K562 treated with DMSO at 1 percent for 24 hours (cell line): ENCODE results near the gene ALPG. TPM values are rescaled to one million over a fixed set of nuclear protein-coding genes. Genes with fewer than 3 reads are reported as not detected.

Experiments
- total RNA-seq: library from RNA; unstranded; fragments of 300-600 nt; gene quantifications from 2 replicates; pipeline ENCODE4 v1.2.3, GENCODE V29; 2022; ENCODE audit warnings: low read depth; ENCODE audit not compliant: insufficient read depth

The ALPG gene
- 0.70 TPM in 1 of 2 replicates, not detected in the other for total RNA-seq

DNA sequence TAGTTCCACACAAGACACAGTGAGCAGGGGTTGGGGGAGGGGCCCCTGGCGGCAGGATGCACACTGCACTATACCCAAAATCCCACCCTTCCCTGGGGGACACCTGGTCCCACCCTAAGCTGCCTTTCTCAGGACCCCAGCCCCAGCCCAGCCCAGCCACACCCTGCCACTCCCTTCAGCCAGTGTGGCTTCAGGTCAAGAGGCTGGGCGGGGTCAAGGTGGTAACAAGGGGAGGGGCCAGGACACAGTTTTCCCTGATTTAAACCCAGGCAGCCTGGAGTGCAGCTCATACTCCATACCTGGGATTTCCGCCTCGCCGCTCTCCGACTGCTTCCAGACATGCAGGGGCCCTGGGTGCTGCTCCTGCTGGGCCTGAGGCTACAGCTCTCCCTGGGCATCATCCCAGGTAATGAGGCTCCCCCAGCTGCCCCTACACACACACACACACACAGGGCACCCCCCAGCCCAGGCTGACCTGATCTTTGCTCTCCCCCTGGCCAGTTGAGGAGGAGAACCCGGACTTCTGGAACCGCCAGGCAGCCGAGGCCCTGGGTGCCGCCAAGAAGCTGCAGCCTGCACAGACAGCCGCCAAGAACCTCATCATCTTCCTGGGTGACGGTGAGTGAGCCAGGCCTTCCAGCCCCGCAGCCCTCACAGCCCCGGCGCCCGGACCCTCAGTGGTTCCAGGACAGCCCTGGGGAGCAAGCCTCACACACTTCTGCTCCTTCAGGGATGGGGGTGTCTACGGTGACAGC is at the start of gene ALPG:
Gene ALPG (plus strand): TSS at position 289 of the 755 bp plus-strand sequence. CDS start 51 bp downstream, at position 340.

DNA sequence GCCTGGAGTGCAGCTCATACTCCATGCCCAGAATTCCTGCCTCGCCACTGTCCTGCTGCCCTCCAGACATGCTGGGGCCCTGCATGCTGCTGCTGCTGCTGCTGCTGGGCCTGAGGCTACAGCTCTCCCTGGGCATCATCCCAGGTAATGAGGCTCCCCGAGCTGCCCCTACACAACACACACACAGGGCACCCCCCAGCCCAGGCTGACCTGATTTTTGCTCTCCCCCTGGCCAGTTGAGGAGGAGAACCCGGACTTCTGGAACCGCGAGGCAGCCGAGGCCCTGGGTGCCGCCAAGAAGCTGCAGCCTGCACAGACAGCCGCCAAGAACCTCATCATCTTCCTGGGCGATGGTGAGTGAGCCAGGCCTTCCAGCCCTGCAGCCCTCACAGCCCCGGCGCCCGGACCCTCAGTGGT is 27.9 kb upstream of the ALPG start, which contains the start of gene ALPP:
Gene ALPP (plus strand): TSS at position 17 of the 417 bp plus-strand sequence. CDS start 52 bp downstream, at position 69.

DNA sequence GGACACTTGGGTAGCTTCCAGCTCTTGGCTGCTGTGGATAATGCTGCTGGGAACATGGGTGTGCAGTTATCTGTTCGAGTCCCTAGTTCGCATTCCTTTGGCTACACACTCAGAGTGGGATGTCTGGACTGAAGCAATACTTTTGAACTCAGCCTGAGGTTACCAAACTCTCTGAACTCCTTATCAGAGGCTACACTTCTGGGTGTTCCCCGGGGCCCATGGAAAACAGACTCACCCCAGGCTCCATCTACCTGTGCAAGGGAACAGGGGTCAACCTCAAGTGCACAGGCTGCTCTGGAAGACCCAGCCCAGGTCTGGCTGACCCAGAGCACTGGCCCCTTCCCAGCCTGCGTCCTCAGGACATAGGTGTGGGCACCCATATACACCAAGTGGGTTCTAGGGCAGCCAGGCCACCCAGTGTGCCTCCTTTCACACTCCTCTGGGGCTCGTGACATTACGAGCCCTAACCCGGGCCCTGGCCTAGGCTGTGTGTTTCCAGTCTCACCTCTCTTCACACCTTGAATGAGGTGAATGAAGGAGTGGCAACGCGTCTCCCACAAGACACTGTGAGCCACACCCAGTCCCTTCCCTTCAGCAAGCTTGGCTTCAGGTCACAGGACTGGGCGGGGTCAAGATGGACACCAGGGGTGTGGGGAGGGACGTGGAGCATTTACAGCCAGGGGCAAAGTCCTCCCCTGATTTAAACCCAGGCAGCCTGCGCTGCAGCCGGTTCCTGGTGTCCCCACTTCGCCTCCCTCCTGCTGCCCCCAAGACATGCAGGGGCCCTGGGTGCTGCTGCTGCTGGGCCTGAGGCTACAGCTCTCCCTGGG is 49.0 kb downstream of the ALPG start, which contains the start of gene ALPI:
Gene ALPI (plus strand): TSS at position 728 of the 830 bp plus-strand sequence. CDS start 47 bp downstream, at position 775.

Other genes with a start within 250 kb of the ALPG start
- gene ALPP, start 28.1 kb upstream of the ALPG start, total RNA-seq = not detected in 2 replicates
- gene ALPI, start 49.3 kb downstream of the ALPG start, total RNA-seq = not detected in 2 replicates
- gene ECEL1, start 81.0 kb downstream of the ALPG start, total RNA-seq = not detected in 2 replicates
- gene PRSS56, start 113.5 kb downstream of the ALPG start, total RNA-seq = not detected in 2 replicates
- not detected in 2 replicates for gene CHRND, start 119.3 kb downstream of the ALPG start, total RNA-seq
- gene CHRNG, start 132.8 kb downstream of the ALPG start, total RNA-seq = not detected in 2 replicates
- 1.5 and 2.9 TPM in 2 replicates for gene TIGD1, start 143.7 kb downstream of the ALPG start, total RNA-seq
- 54.3 and 60.6 TPM in 2 replicates for gene EIF4E2, start 143.8 kb downstream of the ALPG start, total RNA-seq
- gene EFHD1, start 226.8 kb downstream of the ALPG start, total RNA-seq = 29.9 and 31.4 TPM in 2 replicates